Activated CD4-positive, CD25-positive, alpha-beta regulatory T cell treated with anti-CD3 and anti-CD28 coated beads, Interleukin-2, amount 50 U/mL, for 24 hours (primary cell): Measurements from ENCODE around the gene CABYR.

ENCODE experiments used
- ATAC-seq, 2 donors: fragments of 150-1000 bp; cut with Tn5 transposase; one replicate each; pipeline ENCODE4 v1.10.0; 2021; ENCODE audit warnings: mild to moderate bottlenecking in 1 of 2, moderate library complexity in 1 of 2

Gene CABYR

GRCh38 chr18:24195296-24196053 lies 56.6 kb downstream of the CABYR start:
- no peak for ATAC-seq

GRCh38 chr18:24196764-24197163 lies 57.9 kb downstream of the CABYR start:
- ATAC-seq, result no peak

GRCh38 chr18:24197412-24197811 lies 58.5 kb downstream of the CABYR start:
- ATAC-seq, result no peak

GRCh38 chr18:24198461-24198860 lies 59.6 kb downstream of the CABYR start:
- no peak for ATAC-seq

GRCh38 chr18:24199372-24199962 lies 60.6 kb downstream of the CABYR start:
- no peak for ATAC-seq

GRCh38 chr18:24200494-24201290 lies 61.8 kb downstream of the CABYR start:
- no peak for ATAC-seq

- ATAC-seq, result no peak
Measured at GRCh38 chr18:24201699-24202687, 63.1 kb downstream of the CABYR start.

- no peak for ATAC-seq
Measured at GRCh38 chr18:24204904-24205303, 66.0 kb downstream of the CABYR start.

GRCh38 chr18:24208270-24209035 lies 69.6 kb downstream of the CABYR start:
- no peak for ATAC-seq

- ATAC-seq, result no peak
Measured at GRCh38 chr18:24209558-24209957, 70.7 kb downstream of the CABYR start.
